Stimulated activated CD4-positive, alpha-beta T cell treated with anti-CD3 and anti-CD28 coated beads, TNF-alpha, amount 100 ng/mL, for 1 hour (primary cell): ENCODE measurements around the gene SERPINB7.

Experiments
- DNase-seq, 3 donors: peaks; one replicate each; pipeline ENCODE4 v3.0.0-alpha.2; 2020; ENCODE audit warnings: low read depth in 3 of 3, low spot score in 1 of 3

The SERPINB7 gene

DNA sequence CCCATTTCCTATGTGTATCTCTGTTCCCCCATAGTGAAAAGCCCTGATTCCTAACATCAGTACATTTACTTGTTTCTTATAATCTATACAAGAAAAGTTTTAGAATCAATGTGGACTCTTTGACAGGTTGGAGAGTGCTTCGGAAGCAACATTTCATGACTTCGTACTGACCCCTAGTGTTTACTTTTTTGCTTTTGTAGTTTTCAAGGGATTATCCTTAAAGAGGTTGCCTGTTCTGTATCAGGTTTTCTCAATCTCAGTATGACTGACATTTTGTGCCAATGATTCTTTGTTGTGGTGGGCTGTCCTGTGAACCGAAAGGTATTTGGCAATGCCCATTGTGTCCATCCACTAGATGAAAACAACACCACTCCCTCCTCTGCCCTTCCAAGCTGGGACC lies 69.0 kb downstream of the SERPINB7 start:
- DNase-seq = no peak

GRCh38 chr18:63848159-63848558 lies 72.9 kb downstream of the SERPINB7 start:
- DNase-seq = no peak

DNA sequence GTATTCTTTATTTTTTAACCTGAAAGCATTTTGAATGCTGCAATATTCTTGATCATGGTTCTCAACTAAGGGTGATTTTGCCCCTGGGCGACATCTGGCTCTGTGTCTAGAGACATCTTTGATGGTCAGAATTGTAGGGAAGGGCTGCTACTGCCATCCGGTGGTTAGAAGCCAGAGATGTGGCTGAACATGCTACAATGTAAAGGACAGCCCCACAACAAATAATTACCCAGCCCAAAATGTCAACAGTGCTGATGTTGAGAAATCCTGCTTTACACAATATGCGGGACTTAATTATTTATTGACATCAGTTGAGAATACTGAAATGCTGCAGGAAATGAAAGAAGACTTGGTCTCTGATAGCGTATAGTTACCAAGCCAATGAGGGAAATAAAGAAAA lies 74.8 kb downstream of the SERPINB7 start:
- no peak for DNase-seq

DNA sequence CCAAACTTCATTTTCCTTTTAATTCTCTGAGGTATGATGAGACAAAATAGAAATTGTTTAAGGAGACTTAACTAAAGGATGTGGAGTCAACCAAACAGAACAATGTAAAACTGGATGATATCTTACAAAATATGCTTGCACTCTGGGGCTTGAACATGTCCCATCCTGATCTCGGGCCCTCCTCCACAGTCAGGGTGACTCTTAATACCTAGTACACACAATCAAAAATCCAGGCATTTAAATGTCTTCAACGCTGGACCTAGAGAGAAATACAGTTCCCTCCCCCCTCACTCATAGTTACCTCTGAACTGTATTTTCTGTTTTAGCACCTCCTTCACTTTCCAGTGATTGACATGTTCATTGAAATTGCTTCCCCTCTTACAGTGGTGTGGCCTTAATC lies 75.4 kb downstream of the SERPINB7 start:
- no peak for DNase-seq
